Thoracic aorta (tissue), 2 donors: ENCODE results near the gene ROGDI. TPM values are rescaled to one million over a fixed set of nuclear protein-coding genes. Genes with fewer than 3 reads are reported as not detected.

ENCODE experiments used
- ATAC-seq: fragments of 150-250 bp; one replicate; pipeline ENCODE4 v1.8.0; 2017; ENCODE audit warnings: low read depth; ENCODE audit not compliant: insufficient number of reproducible peaks, low FRiP score
- DNase-seq: peaks from one replicate; pipeline ENCODE4 v3.0.0-alpha.2; 2020; ENCODE audit warnings: low spot score
- H3K27ac ChIP-seq, 2 donors: fragments of 200-600 bp; sonication (generic); 1 replicate in 1 of 2; 2 replicates in 1 of 2; pipeline ENCODE4 v1.5.1; 2016; ENCODE audit warnings: mild to moderate bottlenecking in 2 of 2, moderate library complexity in 2 of 2
- H3K27me3 ChIP-seq: fragments of 200-600 bp; sonication (generic); replicated peaks from 2 replicates; pipeline ENCODE4 v1.6.0; 2016; ENCODE audit warnings: mild to moderate bottlenecking; ENCODE audit not compliant: insufficient read depth
- H3K36me3 ChIP-seq: fragments of 200-600 bp; sonication (generic); one replicate; pipeline ENCODE4 v1.5.1; 2016
- H3K4me1 ChIP-seq, 2 donors: fragments of 200-600 bp; sonication (generic); 1 replicate in 1 of 2; 2 replicates in 1 of 2; pipeline versions ENCODE4 v1.5.1 to v1.6.0; 2016; ENCODE audit warnings: low read depth in 2 of 2, mild to moderate bottlenecking in 1 of 2; ENCODE audit not compliant: control insufficient read depth in 1 of 2
- H3K4me3 ChIP-seq: fragments of 200-600 bp; sonication (generic); 2 replicates; pipeline ENCODE4 v1.5.1; 2016; ENCODE audit warnings: mild to moderate bottlenecking
- H3K9me3 ChIP-seq: fragments of 200-600 bp; sonication (generic); 2 replicates; pipeline ENCODE4 v1.5.1; 2016
- CTCF ChIP-seq: fragments of 200-600 bp; sonication (generic); IDR thresholded peaks from one replicate; pipeline ENCODE4 v1.5.1; 2019; ENCODE audit warnings: antibody characterized with exemption
- total RNA-seq, 2 donors: library from RNA; depleted of rRNA; stranded (reverse); fragments of >200 nt; gene quantifications; one replicate each; pipeline versions ENCODE4 v1.1.0 to v1.2.3, GENCODE V29; 2016

The ROGDI gene
- total RNA-seq, 2 donors from 2014 or later = 4.2 to 23.7 TPM

GRCh38 chr16:4783251-4783950 lies 19.0 kb downstream of the ROGDI start:
- Histone ChIP-seq H3K4me3 (no peak overlapping the region), H3K9me3 (no peaks in the 10 kb centered on the region), H3K36me3 (no peaks in the 10 kb centered on the region), H3K4me1 (no peaks in the 10 kb centered on the region), H3K27me3 (no peaks in the 10 kb centered on the region), H3K27ac (no peak overlapping the region)
- DNase-seq (no peak), ATAC-seq (no peak)
- TF ChIP-seq CTCF = no peak

GRCh38 chr16:4780235-4780634 lies 22.2 kb downstream of the ROGDI start:
- no peak for TF ChIP-seq CTCF
- Histone ChIP-seq H3K27ac (no peak overlapping the region), H3K27me3 (no peaks in the 10 kb centered on the region), H3K36me3 (no peaks in the 10 kb centered on the region), H3K4me1 (no peaks in the 10 kb centered on the region), H3K9me3 (no peaks in the 10 kb centered on the region), H3K4me3 (no peak overlapping the region)
- ATAC-seq (no peak), DNase-seq (no peak)

GRCh38 chr16:4778050-4778392 lies 24.4 kb downstream of the ROGDI start:
- DNase-seq = no peak
- TF ChIP-seq CTCF = no peak
- Histone ChIP-seq H3K36me3 (no peaks in the 10 kb centered on the region), H3K27ac (no peak overlapping the region), H3K4me3 (no peak overlapping the region), H3K27me3 (no peaks in the 10 kb centered on the region), H3K9me3 (no peaks in the 10 kb centered on the region), H3K4me1 (no peaks in the 10 kb centered on the region)
- no peak for ATAC-seq

GRCh38 chr16:4777339-4778049 lies 24.9 kb downstream of the ROGDI start:
- no peaks in the 10 kb centered on the region for H3K36me3 ChIP-seq
- no peaks in the 10 kb centered on the region for H3K4me1 ChIP-seq
- no peak for ATAC-seq
- TF ChIP-seq CTCF = no peak
- no peaks in the 10 kb centered on the region for H3K27me3 ChIP-seq
- no peaks in the 10 kb centered on the region for H3K9me3 ChIP-seq
- no peak overlapping the region for H3K27ac ChIP-seq
- no peak for DNase-seq
- H3K4me3 ChIP-seq = no peak overlapping the region

- no peaks in the 10 kb centered on the region for H3K27me3 ChIP-seq
- ATAC-seq (no peak), DNase-seq (no peak)
- H3K9me3 ChIP-seq = no peaks in the 10 kb centered on the region
- no peak for TF ChIP-seq CTCF
- no peak overlapping the region for H3K27ac ChIP-seq
- H3K36me3 ChIP-seq = no peaks in the 10 kb centered on the region
- no peak overlapping the region for H3K4me3 ChIP-seq
- H3K4me1 ChIP-seq = no peaks in the 10 kb centered on the region
Measured at GRCh38 chr16:4776141-4776705, 26.2 kb downstream of the ROGDI start.
